HG03095 (cell line): ENCODE data around the gene SCN9A.
"Not testable (repeated sequence)": the region's sequence is repeated elsewhere in the genome, so short reads cannot be mapped to it uniquely, and the experiment has no call there.

ENCODE experiments used
- ATAC-seq: cut with Tn5 transposase; IDR thresholded peaks from one replicate; pipeline ENCODE4 v1.9.1; 2021; ENCODE audit warnings: moderate library complexity; ENCODE audit not compliant: unreplicated experiment

The SCN9A gene

GRCh38 chr2:166335284-166335683 lies 40.5 kb downstream of the SCN9A start:
- ATAC-seq = no peak

GRCh38 chr2:166334805-166335204 lies 40.9 kb downstream of the SCN9A start:
- ATAC-seq = no peak

DNA sequence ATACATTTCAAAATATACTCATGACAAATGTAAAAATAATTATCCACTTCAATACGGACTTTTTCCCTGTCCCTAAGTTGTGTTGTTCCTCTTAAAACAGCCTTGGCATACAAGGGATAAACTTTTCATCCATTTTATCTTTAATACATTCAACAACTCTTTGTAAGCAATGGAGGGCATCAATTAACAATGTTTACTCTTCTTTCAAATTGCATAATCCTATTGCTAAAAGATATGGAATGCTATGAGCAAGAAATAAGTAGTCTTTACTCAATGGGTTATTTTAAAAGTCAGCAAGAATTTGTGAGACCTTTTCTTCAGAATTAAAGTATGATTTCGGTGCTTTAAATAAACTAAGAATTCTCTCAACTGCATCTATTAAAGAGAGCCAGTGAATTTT lies 41.9 kb downstream of the SCN9A start:
- no peak for ATAC-seq

- ATAC-seq = no peak
Observed at GRCh38 chr2:166332106-166332505, 43.6 kb downstream of the SCN9A start.

GRCh38 chr2:166331468-166331867 lies 44.3 kb downstream of the SCN9A start:
- no peak for ATAC-seq

GRCh38 chr2:166329465-166329864 lies 46.3 kb downstream of the SCN9A start:
- no peak for ATAC-seq

DNA sequence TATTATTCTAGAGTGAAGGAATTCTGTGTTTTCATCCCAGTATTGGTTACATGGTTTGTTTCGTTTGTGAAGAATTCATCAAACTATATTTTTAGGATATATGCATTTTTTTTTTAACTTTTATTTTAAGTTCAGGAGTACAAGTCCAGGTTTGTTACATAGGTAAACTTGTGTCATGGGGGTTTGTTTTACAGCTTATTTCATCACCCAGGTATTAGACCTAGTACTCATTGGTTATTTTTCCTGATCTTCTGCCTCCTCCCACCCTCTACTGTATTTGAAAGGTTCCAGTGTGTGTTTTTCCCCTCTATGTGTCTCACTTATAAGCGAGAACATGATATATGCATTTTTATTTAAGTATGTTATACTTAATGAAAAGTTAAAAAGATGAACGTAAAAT lies 47.6 kb downstream of the SCN9A start:
- ATAC-seq = no peak

DNA sequence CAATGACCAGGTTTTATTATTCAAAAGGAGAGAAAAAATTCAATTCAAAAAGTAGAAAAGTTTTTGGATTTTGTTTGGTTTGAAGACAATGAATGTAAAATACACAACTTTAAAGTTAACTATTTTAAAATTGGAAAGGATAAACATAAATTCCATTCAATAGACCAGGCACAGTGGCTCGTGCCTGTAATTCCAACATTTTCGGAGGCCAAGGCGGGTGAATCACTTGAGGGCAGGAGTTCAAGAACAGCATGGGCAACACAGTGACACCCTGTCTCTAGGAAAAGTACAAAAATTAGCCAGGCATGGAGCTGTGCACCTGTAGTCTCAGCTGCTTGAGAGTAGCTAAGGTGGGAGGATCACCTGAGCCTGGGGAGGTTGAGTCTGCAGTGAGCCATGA lies 54.7 kb downstream of the SCN9A start:
- no peak for ATAC-seq

GRCh38 chr2:166314022-166314759 lies 61.6 kb downstream of the SCN9A start:
- no peak for ATAC-seq

DNA sequence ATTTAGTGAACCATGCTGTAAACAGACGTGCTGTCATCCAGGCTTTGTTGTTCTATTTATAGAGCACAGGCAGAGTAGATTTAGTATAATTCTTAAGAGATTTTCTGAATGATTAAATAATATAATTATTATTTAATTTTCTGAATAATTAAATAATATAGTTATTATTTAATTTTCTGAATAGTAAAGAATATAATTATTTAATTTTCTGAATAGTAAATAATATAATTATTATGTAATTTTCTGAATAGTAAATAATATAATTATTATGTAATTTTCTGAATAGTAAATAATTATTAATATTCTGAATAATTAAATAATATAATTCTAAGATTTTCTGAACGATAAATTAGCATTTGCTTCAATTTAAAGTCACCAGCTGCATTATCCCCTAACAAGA lies 62.9 kb downstream of the SCN9A start:
- not testable (repeated sequence) for ATAC-seq

DNA sequence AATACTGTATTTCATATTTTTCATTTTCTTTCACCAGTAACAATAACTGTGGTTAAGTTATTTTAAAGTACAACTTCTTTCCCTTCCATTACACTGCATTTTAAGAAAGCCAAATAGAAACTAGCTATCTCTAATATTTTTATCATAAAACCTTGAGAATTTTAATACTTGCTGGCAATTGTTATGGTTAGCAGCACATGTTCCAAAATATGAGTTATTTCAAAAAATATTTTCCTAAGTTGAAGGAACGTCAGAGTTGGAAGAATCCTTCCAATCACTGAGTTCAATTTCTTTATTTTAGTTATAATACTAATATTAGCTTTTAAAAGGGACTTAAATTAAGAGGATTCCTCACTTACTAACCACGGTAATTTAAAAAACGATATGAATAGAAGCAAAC lies 68.4 kb downstream of the SCN9A start:
- ATAC-seq = no peak

DNA sequence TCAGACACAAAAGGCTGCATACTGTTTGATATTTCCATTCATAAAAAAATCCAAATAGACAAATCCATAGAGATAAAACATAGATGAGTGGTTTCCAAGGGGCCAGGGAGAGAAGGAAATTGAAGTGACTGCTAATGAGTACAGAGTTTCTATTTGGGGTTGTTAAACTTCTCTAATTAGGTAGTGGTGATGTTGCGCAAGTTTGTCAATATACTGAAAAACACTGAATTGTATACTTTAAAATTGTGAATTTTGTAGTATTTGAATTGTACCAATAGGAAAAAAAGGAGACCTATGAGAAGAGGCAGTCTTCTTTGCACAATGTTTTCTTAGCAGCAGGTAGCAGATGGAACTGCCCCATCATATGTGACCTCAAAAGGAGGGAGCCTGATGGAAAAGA lies 71.1 kb downstream of the SCN9A start:
- no peak for ATAC-seq

GRCh38 chr2:166302036-166302435 lies 73.7 kb downstream of the SCN9A start:
- ATAC-seq = no peak

- no peak for ATAC-seq
Observed at GRCh38 chr2:166297951-166298350, 77.8 kb downstream of the SCN9A start.

DNA sequence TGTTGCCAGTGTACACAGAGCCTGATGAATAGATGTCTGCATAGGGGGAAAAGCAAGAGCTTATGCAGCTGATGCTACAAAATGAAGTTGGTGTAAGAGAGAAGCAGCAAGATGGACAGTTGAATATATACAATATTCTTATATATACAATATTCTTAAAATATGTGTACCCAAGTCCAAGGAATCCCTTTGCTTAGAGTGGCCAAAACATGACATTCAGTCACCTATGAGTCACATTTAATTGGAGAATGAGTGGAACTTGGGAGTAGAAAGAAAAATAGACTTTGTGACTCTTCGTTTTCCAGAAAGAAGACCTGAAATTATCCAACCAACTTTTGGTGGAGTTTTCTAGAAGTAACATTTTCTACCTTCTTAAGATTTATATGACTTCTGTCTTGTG lies 81.8 kb downstream of the SCN9A start:
- ATAC-seq = no peak

DNA sequence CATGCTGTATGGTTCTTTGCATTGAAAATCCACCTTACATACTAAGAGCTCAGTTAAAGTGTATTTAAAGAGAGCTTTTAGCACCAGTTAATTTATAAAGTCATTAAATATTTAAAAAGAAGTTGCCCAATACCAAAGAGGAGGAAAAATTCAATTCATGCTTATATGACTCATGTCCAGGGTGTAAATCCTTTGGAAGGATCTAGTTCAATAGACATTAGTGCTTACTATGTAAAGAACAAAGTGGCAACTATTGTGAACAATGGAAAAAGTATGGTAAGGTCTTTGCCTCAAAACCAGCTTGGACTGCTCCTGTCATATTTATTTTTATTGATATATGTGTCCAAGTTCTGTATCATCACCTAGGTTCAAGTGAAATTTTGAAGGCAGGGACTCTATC lies 90.5 kb downstream of the SCN9A start:
- no peak for ATAC-seq

- no peak for ATAC-seq
Observed at GRCh38 chr2:166284359-166284758, 91.4 kb downstream of the SCN9A start.

DNA sequence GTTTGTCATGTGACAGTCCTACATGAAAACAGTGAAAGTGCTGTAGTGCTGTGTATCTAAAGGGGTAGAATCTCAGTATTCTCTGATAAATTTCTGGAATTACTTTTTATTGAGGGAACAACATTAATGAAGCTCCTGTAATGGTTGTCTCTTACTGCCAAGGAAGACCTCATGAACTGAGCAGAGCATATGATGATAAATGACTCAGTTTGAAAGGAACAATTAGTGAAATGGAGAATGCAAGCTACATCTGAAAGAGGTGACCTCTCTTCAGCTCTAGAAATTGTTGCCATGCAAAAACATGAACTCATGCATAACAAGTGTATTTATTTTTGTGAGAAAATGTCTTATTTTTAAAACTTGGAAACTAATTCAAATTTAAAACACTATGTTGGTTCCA lies 93.6 kb downstream of the SCN9A start:
- ATAC-seq = no peak

DNA sequence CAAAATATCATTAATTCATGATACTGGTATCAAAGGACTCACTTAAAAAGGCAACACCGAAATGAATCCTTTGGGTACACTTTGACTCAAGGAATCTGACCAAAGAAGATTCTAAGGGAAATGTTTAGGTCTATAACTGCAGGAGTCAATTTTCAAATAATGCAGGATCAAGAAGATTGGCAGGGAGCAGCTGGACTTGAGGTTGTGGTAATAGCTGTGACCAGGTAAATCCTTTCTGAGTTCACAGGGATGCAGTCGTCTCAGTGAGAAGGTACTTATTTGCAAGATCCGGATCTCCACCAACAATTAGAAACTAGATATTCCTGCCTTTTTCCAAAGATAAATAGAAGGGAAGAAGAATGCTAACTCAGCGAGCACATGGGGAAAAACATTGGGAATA lies 96.9 kb downstream of the SCN9A start:
- no peak for ATAC-seq

DNA sequence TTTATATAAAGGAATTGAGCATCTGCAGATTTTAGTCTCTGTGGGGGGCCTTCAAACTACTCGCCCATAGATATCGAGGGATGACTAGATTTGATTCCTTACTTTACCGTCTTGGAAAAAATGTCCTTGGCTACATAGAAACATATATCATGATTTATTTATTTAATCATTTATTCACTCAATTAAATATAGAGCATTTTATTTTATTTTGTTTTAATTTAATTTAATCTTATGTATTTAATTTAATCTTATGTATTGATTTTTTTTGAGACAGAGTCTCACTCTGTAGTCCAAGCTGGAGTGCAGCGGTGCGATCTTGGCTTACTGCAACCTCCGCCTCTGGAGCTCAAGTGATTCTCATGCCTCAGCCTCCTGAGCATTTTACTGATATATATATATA lies 105.4 kb downstream of the SCN9A start:
- no peak for ATAC-seq

- no peak for ATAC-seq
Observed at GRCh38 chr2:166269322-166269721, 106.4 kb downstream of the SCN9A start.

DNA sequence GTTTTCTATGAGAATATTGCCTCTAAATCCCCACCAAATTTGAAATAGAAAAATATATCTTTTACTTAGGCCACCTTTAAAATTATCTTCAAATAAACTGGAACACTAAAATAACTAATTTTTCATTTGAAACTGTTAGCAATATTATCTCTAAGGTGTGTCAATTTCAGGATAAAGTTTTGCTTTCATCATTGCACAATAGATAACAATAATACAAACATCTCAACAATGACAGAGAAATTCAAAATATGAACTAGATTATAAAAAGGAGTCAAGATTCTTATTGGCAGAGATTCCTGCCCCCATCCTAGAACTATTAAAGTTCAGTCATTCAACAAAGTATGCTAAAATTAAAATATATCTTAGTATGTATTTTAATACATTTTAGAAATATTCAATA lies 117.9 kb downstream of the SCN9A start:
- ATAC-seq = no peak

- ATAC-seq = no peak
Observed at GRCh38 chr2:166256896-166257295, 118.8 kb downstream of the SCN9A start.
